ENCODE results near the gene AHCYL1. TPM values are rescaled to one million over a fixed set of nuclear protein-coding genes. Genes with fewer than 3 reads are reported as not detected.

Gene AHCYL1
- total RNA-seq, 1 experiment from 2014 or later: 89.0 TPM

DNA sequence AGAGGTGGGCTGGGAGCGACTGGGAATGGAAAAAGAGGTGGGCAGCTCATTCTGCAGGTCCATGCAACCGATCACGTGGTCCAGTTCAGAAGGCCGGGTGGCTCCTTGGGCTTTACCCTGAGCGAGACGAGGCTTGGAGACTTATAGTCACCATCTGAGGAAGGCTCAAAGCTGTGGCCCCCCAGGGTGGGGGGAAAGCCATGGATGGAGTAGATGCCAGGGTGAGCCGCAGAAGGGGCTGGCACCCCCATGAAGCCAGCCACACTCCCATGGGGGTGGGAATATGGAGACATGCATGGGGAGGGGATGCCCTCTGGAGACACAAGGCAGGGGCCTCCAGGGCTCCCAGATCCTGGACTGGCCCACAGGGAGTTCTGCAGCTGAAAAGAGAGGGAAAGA is 76.1 kb downstream of the AHCYL1 start:
- Histone ChIP-seq H3K4me2 (ENCODE audit: insufficient read depth, insufficient read length, low read length) (no peak overlapping the region), H2BK20ac (ENCODE audit: low read depth, low read length, poor library complexity, severe bottlenecking) (no peak overlapping the region), H3K79me1 (ENCODE audit: insufficient read depth, low read depth, low read length, poor library complexity, severe bottlenecking) (no peaks in the 10 kb centered on the region), H4K91ac (ENCODE audit: insufficient read length, low read depth, low read length) (no peak overlapping the region), H3K9ac (ENCODE audit: extremely low read depth, insufficient read length, low read length) (no peak overlapping the region), H2BK15ac (ENCODE audit: low read depth, low read length) (no peak overlapping the region), H2BK12ac (ENCODE audit: insufficient read length, low read depth, low read length) (no peak overlapping the region), H3K9me3 (ENCODE audit: control insufficient read depth, low read depth, low read length) (no peaks in the 10 kb centered on the region), H4K20me1 (ENCODE audit: control insufficient read depth, insufficient read depth, insufficient read length) (no peaks in the 10 kb centered on the region), H3K56ac (ENCODE audit: insufficient read length, low read depth, low read length) (no peak overlapping the region), H3K23ac (ENCODE audit: insufficient read length, low read depth, low read length) (no peak overlapping the region), H3K14ac (ENCODE audit: insufficient read depth, low read length) (no peak overlapping the region), H3T11ph (ENCODE audit: low read length) (no peak overlapping the region), H2AK5ac (ENCODE audit: insufficient read length, low read length) (no peak overlapping the region), H2BK5ac (ENCODE audit: insufficient read length, low read length) (no peak overlapping the region), H3K23me2 (ENCODE audit: insufficient read length, low read depth, low read length, poor library complexity, severe bottlenecking) (no peaks in the 10 kb centered on the region), H3K27me3 (ENCODE audit: insufficient read depth, low read length) (peaks cover 3% of the 10 kb centered on the region; the same call in 1 of the 2 replicates), H3K18ac (ENCODE audit: insufficient read length, low read depth, low read length) (no peak overlapping the region), H3K27ac (ENCODE audit: insufficient read length, low read depth, low read length) (no peak overlapping the region), H3K4ac (ENCODE audit: low read depth, low read length) (no peak overlapping the region), H2BK120ac (ENCODE audit: low read depth, low read length, poor library complexity, severe bottlenecking) (no peak overlapping the region), H3K4me1 (ENCODE audit: insufficient read depth, low read length) (no peaks in the 10 kb centered on the region), H4K8ac (replicated peaks; ENCODE audit: insufficient read length, low read depth, low read length) (no peak overlapping the region), H3K79me2 (ENCODE audit: insufficient read depth, low read length) (no peaks in the 10 kb centered on the region), H2AFZ (ENCODE audit: low read length) (no peak overlapping the region), H4K5ac (ENCODE audit: insufficient read length, low read depth, low read length) (no peak overlapping the region)
- Mint-ChIP-seq H3K27me3 (ENCODE audit: low read depth) (peaks cover 21% of the 10 kb centered on the region), H3K9me3 (no peaks in the 10 kb centered on the region), H3K4me1 (no peaks in the 10 kb centered on the region), H3K27ac (no peak overlapping the region; a peak in 1 of 7 replicates), H3K36me3 (ENCODE audit: insufficient read depth in 1 of 3, low read depth in 3 of 3) (peaks cover 23 to 46% (median 44%) of the 10 kb centered on the region in 3 experiments), H3K4me3 (no peak overlapping the region)
- TF ChIP-seq, protein P1, sequence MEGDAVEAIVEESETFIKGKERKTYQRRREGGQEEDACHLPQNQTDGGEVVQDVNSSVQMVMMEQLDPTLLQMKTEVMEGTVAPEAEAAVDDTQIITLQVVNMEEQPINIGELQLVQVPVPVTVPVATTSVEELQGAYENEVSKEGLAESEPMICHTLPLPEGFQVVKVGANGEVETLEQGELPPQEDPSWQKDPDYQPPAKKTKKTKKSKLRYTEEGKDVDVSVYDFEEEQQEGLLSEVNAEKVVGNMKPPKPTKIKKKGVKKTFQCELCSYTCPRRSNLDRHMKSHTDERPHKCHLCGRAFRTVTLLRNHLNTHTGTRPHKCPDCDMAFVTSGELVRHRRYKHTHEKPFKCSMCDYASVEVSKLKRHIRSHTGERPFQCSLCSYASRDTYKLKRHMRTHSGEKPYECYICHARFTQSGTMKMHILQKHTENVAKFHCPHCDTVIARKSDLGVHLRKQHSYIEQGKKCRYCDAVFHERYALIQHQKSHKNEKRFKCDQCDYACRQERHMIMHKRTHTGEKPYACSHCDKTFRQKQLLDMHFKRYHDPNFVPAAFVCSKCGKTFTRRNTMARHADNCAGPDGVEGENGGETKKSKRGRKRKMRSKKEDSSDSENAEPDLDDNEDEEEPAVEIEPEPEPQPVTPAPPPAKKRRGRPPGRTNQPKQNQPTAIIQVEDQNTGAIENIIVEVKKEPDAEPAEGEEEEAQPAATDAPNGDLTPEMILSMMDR (conservative IDR thresholded peaks at IDR 0.05): no peak
- no peak for DNase-seq
- WGBS (ENCODE audit: extremely low coverage, insufficient read length, low lambda C conversion rate): no CpG with 5 or more reads among the region's 7 CpGs

All from H9 (cell line).